ENCODE data around the gene THSD7A.
A peak's percentile ranks its signal among the peaks of the same experiment; 100 is the strongest.

THSD7A gene

DNA sequence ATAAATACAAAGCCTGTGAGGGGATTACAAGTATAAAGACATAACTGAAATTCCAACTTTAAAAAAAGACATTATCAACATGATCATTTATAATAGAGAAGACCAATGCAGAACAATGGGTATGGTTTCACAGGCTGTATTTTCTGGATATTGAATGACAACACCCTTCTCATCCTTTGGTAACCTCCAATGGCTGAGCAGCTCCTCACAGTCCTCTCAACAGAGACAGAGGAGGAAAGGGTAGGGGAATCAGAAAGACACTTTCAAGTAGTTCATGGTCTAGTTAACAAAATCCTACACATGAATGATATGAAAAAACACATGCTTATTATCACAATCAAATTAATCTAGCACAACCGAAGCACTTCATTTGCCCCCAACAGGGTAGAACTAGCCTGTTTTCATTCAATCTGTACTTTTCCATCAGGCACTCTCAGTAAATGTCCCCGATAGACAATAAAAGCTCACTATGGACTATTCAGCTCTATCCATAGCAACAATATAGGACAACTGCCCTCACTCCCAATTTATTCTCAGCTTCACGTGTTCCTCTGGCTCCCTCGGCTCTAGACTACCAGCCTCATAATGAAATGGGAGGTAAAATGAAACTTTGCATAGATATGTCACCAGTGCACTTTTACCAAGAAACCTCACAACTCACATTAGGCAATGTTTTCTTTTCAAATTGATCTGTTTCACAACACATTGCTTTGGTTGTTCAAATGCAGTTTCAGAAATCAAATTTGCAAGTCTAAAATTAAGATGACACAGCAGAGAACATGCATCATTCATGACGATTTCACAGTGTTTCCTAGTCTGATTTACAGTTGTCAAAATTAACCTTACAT is 211.4 kb downstream of the THSD7A start:
- DNase-seq, result no peak

DNA sequence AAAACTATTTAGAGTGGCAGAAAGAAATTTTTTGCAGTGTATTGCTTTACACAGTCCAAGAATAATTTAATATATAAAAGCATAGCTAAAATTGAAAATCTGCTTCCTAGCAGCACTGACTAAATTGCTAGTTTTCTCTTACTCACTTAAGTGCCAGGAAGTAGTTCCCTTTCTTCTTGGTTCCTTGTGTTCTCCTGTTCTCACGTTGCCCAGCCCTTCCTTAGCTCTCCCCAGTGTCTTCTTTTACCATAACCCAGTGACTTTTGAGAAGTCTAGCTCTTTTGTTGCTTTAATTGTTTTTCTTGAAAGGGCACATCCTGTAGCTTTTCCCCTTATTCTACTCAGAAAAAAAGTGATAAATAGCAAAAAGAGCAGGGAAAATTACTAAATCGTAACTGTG is 215.5 kb downstream of the THSD7A start:
- DNase-seq, result no peak

DNA sequence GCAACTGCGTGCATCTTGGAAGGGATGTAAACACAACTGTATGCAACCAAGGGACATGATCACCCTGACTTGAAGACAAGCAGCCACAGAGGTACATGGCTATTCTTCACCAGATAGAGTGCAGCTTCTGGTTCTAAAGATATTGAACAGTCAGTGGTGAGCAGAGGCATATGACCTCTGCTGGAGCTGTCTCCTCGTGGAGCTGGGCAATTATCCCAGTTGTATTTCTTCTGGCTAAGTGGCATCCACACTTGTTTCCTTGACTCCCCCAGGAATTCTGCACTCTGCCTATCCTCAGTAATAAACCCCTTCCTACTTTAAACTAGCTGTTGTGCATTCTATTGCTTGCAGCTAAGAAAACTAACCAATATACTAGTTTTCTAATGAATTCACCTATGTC is 216.8 kb downstream of the THSD7A start:
- DNase-seq, result no peak

DNA sequence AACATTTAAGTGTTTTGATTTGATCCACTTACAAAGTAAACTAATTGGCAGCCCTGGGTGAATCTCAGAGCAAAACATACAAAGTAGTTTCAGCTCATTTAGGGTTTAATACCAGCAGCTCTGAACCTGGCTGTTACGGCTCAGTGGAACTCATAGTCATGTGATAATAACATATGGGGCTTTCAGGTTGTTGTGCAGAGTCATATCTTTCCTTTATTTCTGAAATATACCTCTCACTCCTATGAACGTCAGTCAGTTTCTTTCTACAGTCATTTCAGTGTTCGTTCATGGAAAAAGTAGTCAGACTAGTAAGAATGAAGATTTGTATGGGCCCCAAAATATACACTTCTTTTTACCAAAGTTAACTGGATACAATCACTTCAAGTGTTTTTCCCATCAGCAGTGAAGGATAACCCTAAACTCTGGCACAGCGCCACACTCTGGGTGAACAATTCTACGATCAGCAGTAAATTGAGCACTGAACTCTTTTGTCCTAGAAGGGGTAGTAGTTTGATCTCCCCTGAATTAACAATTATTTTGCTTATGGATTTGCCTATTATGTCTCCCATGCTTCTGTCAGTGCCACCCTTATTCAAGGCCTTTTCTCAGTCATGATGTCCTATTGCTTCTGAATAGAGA is 218.6 kb downstream of the THSD7A start:
- DNase-seq, result no peak

DNA sequence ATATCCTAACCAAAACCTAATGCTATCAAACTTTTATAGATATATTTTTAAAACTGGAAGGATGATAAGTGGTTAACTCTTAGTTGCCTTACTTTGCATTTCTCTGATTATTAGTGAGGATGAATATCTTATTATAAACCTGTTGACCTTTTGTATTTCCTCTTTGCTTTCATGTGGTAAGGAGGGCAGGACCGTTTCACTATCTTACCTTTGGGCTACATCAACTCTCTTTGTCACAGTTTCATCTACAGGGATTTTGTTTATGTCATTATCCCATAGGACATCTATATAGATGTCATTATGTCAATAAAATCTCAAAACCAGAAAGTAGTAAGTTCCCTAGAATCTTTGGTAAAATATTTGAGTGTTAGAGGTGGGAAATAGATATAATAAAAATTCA is 219.3 kb downstream of the THSD7A start:
- DNase-seq, result no peak

DNA sequence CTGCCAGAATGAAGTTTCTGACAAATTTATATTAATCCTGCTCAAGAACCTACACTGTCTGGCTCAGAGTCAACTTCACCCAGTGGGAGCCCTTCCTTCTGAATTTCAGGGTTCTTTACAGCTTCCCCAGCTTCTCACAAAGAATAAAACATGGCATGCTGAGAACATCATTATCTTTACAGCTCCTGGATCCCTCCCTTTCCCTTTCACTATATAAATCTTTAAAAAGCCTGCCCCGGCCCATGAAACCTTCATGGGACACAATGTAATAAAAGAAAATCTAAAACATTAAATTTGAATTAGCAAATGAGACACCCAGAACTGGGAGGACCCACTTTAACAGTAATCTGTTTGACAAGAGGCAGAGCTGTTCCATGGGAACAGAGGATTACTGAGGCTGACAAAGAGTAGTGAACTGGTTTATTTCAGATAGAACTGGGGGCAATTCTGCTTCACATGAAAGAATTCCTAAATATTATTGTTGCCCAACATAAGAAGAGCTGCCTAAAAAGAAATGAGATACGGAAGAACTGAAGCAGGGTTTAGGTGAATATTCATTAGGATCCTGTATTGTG is 222.8 kb downstream of the THSD7A start:
- DNase-seq, result no peak

DNA sequence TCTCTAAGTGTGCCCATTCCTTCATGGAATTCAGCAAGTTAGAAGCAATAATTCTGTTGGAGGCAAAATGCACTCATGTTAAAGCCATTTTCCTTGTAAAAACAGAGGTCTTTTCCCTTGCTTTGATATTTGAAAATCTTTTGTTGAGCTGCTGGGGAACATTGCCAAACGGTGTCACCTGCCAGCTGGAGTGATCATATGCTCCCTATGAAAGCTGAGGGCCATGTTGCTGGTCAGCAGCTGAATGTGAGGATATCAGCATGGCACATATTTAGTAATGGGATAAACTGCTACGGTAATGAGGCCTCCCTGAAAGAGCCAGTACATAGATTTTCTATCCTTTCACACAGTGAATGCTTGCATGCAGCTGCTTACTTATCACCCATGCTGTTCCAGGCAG is 224.3 kb downstream of the THSD7A start:
- peak; percentile 54 for DNase-seq

DNA sequence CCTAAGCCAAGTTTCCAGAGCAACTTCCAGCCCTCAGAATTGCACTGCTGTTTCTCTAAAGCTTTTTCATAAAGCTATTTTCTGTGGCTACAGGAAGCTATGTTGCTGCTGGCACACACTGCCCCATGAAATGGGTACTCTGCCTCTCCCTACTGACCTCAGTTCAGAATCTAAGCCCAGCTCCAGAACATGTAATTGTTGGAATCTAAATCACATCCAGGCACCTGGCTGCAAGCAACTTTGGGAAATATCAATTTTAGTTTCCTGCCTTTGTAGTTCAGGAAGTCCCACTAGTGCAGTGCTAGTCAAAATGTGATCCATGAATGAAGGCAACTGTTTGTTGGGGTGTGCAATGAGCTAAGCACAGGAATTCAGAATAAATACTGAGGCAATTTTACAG is 226.2 kb downstream of the THSD7A start:
- no peak for DNase-seq

DNA sequence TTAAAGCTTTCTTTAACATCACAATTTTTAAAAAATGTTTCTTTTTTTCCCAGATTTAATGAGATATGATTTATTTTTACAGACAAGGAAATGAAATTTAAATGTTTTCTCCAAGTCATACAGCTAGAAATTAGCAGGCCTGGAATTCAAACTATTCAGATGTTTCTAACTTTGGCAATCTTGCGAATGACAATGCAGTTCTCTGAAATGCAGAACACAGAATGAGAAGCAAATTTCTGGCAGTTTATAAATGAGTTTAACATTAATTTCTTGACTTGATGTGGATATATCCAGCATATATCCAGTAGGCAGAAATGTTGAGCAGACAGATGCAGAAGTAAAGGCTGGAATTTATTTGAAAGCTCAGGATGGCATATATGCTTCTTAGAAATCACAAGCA is 227.5 kb downstream of the THSD7A start:
- no peak for DNase-seq

DNA sequence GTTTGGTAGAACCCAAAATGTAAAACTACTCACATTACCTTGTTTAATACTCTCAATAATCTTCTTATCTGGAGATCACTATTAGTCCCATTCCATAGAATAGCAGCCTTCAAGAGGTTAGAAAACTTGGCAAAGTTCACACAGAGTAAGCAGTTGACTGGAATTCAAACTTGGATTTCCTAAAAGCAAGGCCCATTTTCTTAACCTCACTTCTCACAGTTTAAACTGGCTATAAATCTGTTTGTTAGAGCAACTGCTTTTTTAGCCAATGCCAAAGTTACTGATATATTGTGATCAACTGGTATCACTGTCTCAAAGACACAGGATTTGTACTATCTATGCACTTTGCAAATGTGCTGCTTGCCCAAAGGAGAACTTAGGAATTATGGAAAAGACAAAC is 230.2 kb downstream of the THSD7A start:
- DNase-seq, result no peak

DNA sequence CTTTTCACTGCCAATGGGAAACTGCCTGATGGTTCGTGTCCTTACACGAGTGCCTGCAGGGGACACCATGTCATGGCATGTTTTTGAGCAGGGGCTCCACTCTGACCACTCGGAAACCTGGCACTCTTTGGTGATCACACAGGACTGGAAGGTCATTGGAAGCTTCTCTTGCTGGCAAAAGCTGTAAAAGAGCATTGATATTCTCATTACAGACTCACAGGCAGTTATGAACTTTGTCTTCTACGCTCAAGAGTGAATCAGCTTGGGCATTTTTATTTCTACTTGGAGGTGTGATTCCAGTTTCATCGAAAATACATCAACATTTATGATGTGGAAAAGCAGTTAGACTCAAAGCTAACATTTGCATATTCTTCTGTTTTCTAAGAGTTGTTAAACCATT is 238.7 kb downstream of the THSD7A start:
- DNase-seq, result no peak

DNA sequence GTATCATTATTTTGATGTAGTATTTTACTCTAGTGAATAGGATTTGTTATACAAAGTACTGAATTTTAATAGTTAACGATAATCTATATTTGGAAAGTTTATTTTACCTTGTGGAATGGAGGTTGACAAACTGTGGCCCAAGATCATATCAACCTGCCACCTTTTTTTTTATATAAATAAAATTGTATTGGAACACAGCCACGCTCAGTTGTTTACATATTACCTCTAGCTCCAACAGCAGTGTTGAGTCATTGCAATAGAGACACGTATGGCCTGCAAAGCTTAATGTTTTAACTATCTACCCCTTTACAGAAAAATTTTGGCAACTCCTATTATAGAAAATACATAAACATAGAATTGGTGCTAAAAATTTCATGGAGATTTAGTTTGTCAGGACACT is 239.3 kb downstream of the THSD7A start:
- DNase-seq, result no peak

DNA sequence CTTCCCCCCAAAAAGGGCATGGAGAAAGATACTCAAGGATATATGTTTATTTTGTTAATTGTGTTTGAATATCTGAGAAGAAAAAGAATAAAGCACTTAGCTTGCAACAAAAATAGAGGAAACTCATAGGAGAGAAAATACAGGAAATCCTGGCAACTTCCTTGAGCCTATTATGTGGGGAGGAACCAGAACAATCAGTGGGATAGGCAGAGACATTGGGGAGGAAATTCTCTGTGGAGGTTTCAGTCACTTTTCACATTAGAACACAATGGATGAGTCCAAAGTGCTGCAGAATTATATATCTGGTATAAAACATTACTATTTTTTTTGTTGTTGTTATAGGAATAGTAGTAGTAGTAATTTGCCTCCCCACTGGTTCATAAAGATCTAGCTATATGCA is 240.1 kb downstream of the THSD7A start:
- DNase-seq, result no peak

DNA sequence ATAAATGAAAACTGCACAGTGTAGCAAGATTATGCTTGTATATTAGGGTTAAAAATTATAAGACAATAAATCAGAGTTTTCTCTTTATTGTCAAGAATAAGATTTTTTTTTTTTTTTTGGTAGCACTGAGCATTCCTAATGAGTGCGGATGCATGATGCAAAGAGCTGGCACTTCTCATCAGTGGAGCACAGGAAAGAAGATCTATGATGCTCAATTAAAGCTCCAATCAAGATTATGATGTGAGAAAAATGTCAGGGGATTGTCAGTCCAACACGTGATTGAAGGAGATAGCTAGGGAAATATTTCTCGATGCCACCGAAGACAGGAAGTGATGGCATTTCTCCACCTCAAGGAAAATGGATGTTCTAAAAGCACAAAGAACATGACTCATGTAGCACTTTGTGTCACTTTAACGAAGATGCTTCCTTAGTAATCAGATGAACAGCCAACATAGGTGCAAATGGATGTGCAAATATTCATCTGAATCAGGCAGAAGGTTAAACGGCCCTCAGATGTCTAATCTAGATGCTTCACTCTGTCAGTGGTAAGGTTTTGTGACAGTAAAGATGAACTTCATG is 240.9 kb downstream of the THSD7A start:
- no peak for DNase-seq

DNA sequence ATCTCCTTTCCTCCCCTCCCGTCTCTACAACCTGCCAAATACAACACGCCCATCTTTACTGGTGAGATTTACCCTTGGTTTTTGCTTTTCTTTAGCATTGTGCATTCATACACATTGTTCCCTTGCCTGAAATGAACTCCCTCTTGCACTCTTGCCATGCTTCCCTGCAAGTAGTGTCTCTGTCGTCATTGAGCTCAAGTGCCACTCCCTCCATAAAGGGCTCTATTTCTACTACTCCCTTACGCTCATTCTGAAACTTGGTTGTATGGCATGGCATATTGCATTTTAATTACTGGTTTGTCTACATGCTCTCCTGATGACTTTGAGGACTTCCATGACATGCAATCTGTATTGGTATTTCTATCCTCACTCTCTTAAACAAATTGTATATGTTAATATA is 242.7 kb downstream of the THSD7A start:
- DNase-seq, result no peak

DNA sequence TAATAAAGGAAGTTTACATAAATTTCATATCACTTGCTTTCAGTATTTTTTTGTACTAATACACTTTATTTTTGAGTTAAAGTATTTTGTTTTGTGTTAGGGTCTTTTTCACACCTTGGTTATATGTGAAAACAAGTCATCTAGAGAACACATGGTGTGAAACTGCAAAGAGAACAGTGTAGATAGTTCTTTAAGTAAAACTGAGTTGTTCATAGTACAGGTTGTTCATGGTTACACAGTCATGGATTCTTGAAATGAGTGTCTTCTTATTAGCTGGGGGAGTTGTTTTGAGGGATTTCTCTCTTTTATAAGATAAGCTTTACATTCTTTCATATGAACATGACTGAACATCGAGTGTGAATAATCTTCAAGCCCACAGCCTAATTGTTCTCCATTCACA is 244.2 kb downstream of the THSD7A start:
- no peak for DNase-seq

DNA sequence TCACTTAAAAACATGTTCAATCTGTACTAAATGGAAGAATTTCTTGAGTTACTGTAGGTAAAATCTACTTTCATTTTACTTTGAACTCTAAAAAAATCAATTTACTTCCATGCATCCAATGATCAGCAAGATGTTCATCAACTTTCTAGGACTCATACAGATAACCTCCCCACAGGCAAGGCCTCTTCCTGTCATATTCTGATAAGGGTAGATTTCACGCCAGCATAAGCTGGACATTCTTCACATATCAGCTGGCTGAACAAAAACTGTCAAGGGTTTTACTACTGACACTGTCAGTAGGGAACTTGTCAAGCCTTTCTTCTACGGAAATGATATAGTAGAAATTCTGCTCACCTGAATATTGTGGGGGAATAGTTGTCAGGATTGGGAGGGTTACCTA is 244.9 kb downstream of the THSD7A start:
- no peak for DNase-seq

DNA sequence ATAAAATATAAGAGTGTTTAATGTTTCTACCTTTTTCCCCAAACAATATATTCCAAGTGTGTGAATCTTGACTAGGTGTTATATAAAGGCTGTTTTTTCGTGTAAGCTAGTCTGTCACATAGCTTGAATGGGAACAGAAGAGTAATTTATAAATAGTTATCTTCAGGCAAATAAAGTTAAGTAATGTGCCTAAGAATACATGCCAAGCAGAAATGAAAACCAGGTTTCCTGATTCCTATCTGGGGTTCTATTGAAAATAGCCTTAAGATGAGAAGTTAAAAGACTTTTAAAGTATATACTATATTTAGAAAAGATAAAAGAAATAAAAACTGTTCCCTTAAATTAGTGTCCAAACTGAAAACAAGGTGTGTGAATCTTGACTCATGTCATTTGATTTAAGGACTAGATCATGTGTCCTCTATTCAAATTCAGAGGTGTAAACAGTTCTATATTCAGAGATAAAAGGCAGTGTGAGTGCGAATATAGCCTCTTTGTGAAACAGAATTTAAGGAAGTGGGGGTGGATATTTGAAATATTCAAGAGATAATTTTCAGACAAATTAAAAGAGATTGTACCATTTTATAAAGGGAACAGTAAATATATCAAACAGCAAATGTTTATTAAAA is 247.5 kb downstream of the THSD7A start:
- DNase-seq, result no peak

DNA sequence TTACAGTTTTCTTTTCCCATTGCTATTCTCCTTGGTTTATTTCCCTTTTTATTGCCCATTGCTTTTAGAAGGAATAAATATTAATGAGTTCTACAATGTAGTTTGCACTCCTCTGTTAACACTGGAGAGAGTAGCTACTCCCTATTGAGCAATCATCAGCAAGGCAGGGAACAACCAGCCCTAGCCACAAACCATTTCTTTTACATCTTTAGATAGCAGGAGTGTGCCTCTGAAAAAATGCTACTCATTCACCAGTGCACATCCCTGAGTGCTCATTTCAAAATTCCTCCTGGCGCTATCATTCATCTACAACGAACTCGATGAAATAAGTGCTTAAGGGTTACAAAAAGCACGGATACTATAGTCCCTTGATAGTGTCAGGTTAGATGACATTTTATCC is 252.9 kb downstream of the THSD7A start:
- no peak for DNase-seq

DNA sequence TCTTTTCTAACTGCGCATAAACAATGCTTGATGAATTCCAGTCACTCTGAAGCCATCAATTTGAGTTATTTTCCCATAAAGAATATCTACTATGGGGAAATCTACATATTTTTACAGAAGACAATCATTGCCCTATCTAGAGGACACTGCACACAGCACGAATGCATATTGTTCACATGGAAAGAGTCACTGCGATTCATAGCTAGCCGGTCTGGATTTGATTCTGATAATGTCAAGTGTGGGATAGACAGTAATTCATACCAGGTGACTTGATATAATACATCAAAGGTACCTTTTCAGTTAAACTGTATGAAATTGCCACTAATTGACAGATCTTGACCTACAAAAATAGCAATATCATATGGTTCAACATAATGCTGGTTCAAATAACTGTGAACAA is 255.7 kb downstream of the THSD7A start:
- DNase-seq, result no peak

DNA sequence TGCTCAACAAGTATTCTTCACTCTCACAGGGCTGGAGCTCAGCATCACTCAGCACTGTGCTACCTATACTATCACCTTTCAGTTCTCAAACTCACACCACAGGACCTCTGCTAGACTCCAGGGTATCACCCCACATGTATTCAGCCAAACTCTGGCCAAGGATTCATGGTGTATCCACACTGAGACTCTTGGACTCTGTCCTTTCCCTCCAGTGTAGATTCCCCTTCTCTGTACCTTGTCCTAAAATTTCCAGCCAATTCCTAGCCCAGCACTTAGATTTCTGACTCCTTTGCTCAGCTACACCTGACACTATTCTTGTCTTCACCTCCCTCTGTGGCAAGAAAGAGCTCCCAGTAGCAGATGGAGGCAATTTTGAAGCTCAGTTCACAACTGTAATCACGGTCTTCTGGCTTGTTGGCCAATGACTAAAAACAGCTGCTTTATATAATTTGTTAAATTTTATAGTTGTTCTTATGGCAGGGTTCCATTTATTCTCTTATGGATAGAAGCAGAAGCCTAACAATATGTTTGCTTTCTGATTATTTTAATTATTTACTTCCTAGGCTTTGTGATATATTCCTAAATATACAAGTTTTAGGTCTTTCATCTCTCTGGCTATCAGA is 258.8 kb downstream of the THSD7A start:
- DNase-seq, result no peak

DNA sequence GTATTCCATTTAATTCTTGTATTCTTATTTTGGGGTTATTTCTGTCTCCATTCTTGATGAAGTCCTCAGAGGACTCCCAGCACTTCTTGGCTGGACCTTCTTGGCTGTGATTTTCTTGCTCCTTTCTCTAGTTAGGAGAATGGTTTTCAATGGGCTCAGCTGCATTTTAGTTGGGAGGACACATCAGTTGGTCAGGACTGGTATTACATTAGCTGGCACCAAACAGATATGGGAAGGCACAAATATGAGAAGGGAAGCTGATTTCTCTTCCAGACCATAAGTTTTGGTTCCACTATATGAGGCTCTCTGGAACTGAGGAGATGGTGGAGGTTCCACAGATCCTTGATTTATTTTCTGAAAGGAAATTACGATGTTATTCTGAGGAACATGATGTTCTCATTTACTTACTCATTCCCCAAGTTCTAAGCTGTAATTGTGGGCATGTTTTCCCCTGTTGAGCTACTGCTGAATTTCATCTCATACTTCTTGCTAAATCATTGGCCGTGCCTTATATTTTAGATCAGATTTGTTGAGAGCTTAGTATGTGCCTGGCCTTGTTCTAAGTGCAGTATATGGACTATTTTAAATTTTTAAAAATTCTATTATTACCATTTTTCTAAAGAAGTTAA is 261.0 kb downstream of the THSD7A start:
- no peak for DNase-seq

DNA sequence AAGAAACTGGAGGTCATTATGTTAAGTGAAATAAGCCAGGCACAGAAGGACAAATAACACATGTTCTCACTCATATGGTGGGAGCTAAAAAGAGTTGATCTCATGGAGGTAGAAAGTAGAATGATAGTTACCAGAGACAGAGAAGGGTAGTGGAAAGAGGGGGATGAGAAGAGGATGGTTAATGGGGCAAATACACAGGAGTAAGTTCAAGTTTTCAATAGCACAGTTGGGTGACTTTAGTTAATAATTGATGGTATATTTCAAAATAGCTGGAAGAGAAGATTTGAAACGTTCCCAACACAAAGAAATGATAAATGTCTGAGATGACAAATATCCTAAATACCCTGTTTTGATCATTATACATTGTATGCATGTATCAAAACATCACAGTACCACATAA is 261.8 kb downstream of the THSD7A start:
- DNase-seq, result no peak

Measured in right forelimb (tissue), 1 donor.